MM.1S (cell line): Measurements from ENCODE around the gene CCDC102A.

Experiments
- CTCF ChIP-seq: fragments of 300-600 bp; sonication (generic); IDR thresholded peaks from 2 replicates; pipeline ENCODE4 v1.5.1; 2016; ENCODE audit warnings: antibody characterized with exemption, low read length, mixed read lengths
- EZH2phosphoT487 ChIP-seq: fragments of 300-600 bp; sonication (generic); IDR thresholded peaks from 2 replicates; pipeline ENCODE4 v1.6.1; 2018; ENCODE audit warnings: antibody characterized with exemption, low read length

GRCh38 chr16:57514791-57515600 is 21.4 kb downstream of the CCDC102A start:
- no peak for TF ChIP-seq CTCF
- no peak for TF ChIP-seq EZH2phosphoT487
